ENCODE results near the gene PIK3C2A. TPM values are rescaled to one million over a fixed set of nuclear protein-coding genes. Genes with fewer than 3 reads are reported as not detected.
"Not testable (repeated sequence)": the region's sequence is repeated elsewhere in the genome, so short reads cannot be mapped to it uniquely, and the experiment has no call there.

Gene PIK3C2A
- 29.9 TPM for total RNA-seq
- long read RNA-seq, partial matches to known transcripts: 0 of 1 reads
- long read RNA-seq, other reads (novel, unspliced or antisense): 1 of 1 reads

GRCh38 chr11:17207317-17208256, at the start of gene PIK3C2A:
Gene PIK3C2A, minus strand, starts transcription at chr11:17207986. Its CDS starts 38,245 bp downstream, at chr11:17169741.
- peak; percentile 97 for ATAC-seq
- intact Hi-C loops (cut with DNase I): loop anchor here (5.0 kb wide), 3 partner anchors 45 to 130 kb away; partner anchors contain the start of genes NUCB2 and RPS13
- peak; percentile 99 for DNase-seq (ENCODE audit: missing footprints)

GRCh38 chr11:17257196-17257595, 49.4 kb upstream of the PIK3C2A start:
- no peak for ATAC-seq
- intact Hi-C loops (cut with DNase I): no loop called here
- DNase-seq (ENCODE audit: missing footprints): no peak

GRCh38 chr11:17256512-17256911, 48.7 kb upstream of the PIK3C2A start:
- no peak for ATAC-seq
- no peak for DNase-seq (ENCODE audit: missing footprints)
- intact Hi-C loops (cut with DNase I): no loop called here

- no peak for ATAC-seq
- intact Hi-C loops (cut with DNase I): no loop called here
- DNase-seq (ENCODE audit: missing footprints): no peak
Observed at GRCh38 chr11:17252704-17253103, 44.9 kb upstream of the PIK3C2A start.

GRCh38 chr11:17250561-17251350, 43.0 kb upstream of the PIK3C2A start:
- intact Hi-C loops (cut with DNase I): no loop called here
- DNase-seq (ENCODE audit: missing footprints): no peak
- ATAC-seq: no peak

- no peak for ATAC-seq
- intact Hi-C loops (cut with DNase I): no loop called here
- no peak for DNase-seq (ENCODE audit: missing footprints)
Observed at GRCh38 chr11:17244046-17244445, 36.3 kb upstream of the PIK3C2A start.

- DNase-seq (ENCODE audit: missing footprints); intact Hi-C loops (cut with DNase I); ATAC-seq: not testable (repeated sequence)
Observed at GRCh38 chr11:17242954-17243353, 35.2 kb upstream of the PIK3C2A start.

- DNase-seq (ENCODE audit: missing footprints) (no peak), ATAC-seq (no peak)
- intact Hi-C loops (cut with DNase I): no loop called here
Observed at GRCh38 chr11:17240780-17241179, 33.0 kb upstream of the PIK3C2A start.

GRCh38 chr11:17239927-17240326, 32.1 kb upstream of the PIK3C2A start:
- ATAC-seq; DNase-seq (ENCODE audit: missing footprints); intact Hi-C loops (cut with DNase I): not testable (repeated sequence)

- intact Hi-C loops (cut with DNase I): no loop called here
- DNase-seq (ENCODE audit: missing footprints): no peak
- no peak for ATAC-seq
Observed at GRCh38 chr11:17238377-17238776, 30.6 kb upstream of the PIK3C2A start.

GRCh38 chr11:17233101-17233500, 25.3 kb upstream of the PIK3C2A start:
- ATAC-seq: no peak
- intact Hi-C loops (cut with DNase I): no loop called here

GRCh38 chr11:17230867-17231851, 23.4 kb upstream of the PIK3C2A start:
- ATAC-seq (no peak), DNase-seq (ENCODE audit: missing footprints) (no peak)
- intact Hi-C loops (cut with DNase I): loop anchor here (1.0 to 2.0 kb wide), 2 partner anchors 124 to 273 kb away; no protein-coding TSS in a partner anchor

More at GRCh38 chr11:17233101-17233500, 25.3 kb upstream of the PIK3C2A start:
- no peak for DNase-seq (ENCODE audit: missing footprints)

- intact Hi-C loops (cut with DNase I): loop anchor here (1.0 to 2.0 kb wide), 2 partner anchors 125 to 275 kb away; no protein-coding TSS in a partner anchor
- ATAC-seq (no peak), DNase-seq (ENCODE audit: missing footprints) (no peak)
Observed at GRCh38 chr11:17229481-17230152, 21.8 kb upstream of the PIK3C2A start.

- intact Hi-C loops (cut with DNase I); ATAC-seq; DNase-seq (ENCODE audit: missing footprints): not testable (repeated sequence)
Observed at GRCh38 chr11:17228186-17228925, 20.6 kb upstream of the PIK3C2A start.

- ATAC-seq: no peak
- intact Hi-C loops (cut with DNase I): no loop called here
Observed at GRCh38 chr11:17224727-17225126, 16.9 kb upstream of the PIK3C2A start.

GRCh38 chr11:17221968-17222367, 14.2 kb upstream of the PIK3C2A start:
- intact Hi-C loops (cut with DNase I): no loop called here
- ATAC-seq (no peak), DNase-seq (ENCODE audit: missing footprints) (no peak)

More at GRCh38 chr11:17224727-17225126, 16.9 kb upstream of the PIK3C2A start:
- DNase-seq (ENCODE audit: missing footprints): no peak

GRCh38 chr11:17219016-17219415, 11.2 kb upstream of the PIK3C2A start:
- ATAC-seq (no peak), DNase-seq (ENCODE audit: missing footprints) (no peak)
- intact Hi-C loops (cut with DNase I): no loop called here
